ENCODE results near the gene SCNN1A. TPM values are rescaled to one million over a fixed set of nuclear protein-coding genes. Genes with fewer than 3 reads are reported as not detected.
A peak's percentile ranks its signal among the peaks of the same experiment; 100 is the strongest.

SCNN1A gene
- 10.2 TPM for total RNA-seq

GRCh38 chr12:6375269-6376078 lies at the start of gene SCNN1A:
Gene SCNN1A (minus strand): TSS chr12:6375563. CDS start chr12:6374783, 780 bp downstream.
- no peak for DNase-seq

- no peak for DNase-seq
Observed at GRCh38 chr12:6424866-6425265, 49.5 kb upstream of the SCNN1A start.

- no peak for DNase-seq
Observed at GRCh38 chr12:6424008-6424347, 48.6 kb upstream of the SCNN1A start.

- DNase-seq: peak; percentile 88
Observed at GRCh38 chr12:6423267-6424007, 48.1 kb upstream of the SCNN1A start.

GRCh38 chr12:6420364-6420763 lies 45.0 kb upstream of the SCNN1A start:
- DNase-seq: no peak

GRCh38 chr12:6418796-6419195 lies 43.4 kb upstream of the SCNN1A start:
- DNase-seq: no peak

GRCh38 chr12:6416596-6416995 lies 41.2 kb upstream of the SCNN1A start:
- no peak for DNase-seq

- no peak for DNase-seq
Observed at GRCh38 chr12:6407236-6407954, 32.0 kb upstream of the SCNN1A start.

GRCh38 chr12:6405963-6406362 lies 30.6 kb upstream of the SCNN1A start:
- no peak for DNase-seq

- no peak for DNase-seq
Observed at GRCh38 chr12:6404390-6404789, 29.0 kb upstream of the SCNN1A start.

GRCh38 chr12:6399884-6400644 lies 24.7 kb upstream of the SCNN1A start:
- DNase-seq: no peak

- no peak for DNase-seq
Observed at GRCh38 chr12:6396031-6396430, 20.7 kb upstream of the SCNN1A start.

- DNase-seq: no peak
Observed at GRCh38 chr12:6394398-6394797, 19.0 kb upstream of the SCNN1A start.

- no peak for DNase-seq
Observed at GRCh38 chr12:6393109-6393508, 17.7 kb upstream of the SCNN1A start.

- DNase-seq: no peak
Observed at GRCh38 chr12:6392504-6392903, 17.1 kb upstream of the SCNN1A start.

GRCh38 chr12:6391013-6391412 lies 15.7 kb upstream of the SCNN1A start:
- no peak for DNase-seq

- no peak for DNase-seq
Observed at GRCh38 chr12:6390084-6390799, 14.9 kb upstream of the SCNN1A start.

- DNase-seq: no peak
Observed at GRCh38 chr12:6387541-6387940, 12.2 kb upstream of the SCNN1A start.

GRCh38 chr12:6386491-6386890 lies 11.1 kb upstream of the SCNN1A start:
- DNase-seq: no peak

GRCh38 chr12:6386038-6386437 lies 10.7 kb upstream of the SCNN1A start:
- no peak for DNase-seq

All from skin of body (tissue), 2 donors.